ENCODE data around the gene DLG2. TPM values are rescaled to one million over a fixed set of nuclear protein-coding genes. Genes with fewer than 3 reads are reported as not detected.
"Not testable (repeated sequence)": the region's sequence is repeated elsewhere in the genome, so short reads cannot be mapped to it uniquely, and the experiment has no call there.

Gene DLG2
- polyA plus RNA-seq, 4 donors, result 6.8 to 14.7 (median 13.2) TPM

DNA sequence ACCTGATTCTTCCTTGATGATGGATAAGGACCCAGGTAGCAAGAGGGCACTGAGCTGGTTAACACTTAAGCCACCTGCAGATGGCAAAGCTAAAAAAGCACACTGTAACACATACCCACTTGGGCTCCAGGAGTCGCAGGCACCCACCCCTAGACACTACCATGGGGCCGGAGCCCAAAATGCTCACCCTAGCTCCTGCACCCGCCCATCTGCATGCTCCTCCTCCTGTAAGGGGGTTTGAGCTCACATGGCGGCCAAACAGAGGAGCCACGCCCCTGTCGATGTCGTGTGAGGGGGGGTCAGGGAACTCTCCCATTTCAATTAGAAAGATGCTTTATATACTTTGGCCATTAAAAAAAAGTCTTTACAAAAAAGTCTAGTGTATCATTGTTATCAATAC is 370.7 kb downstream of the DLG2 start:
- no peak for DNase-seq (ENCODE audit: low read depth in 4 of 4, low spot score in 3 of 4)

DNA sequence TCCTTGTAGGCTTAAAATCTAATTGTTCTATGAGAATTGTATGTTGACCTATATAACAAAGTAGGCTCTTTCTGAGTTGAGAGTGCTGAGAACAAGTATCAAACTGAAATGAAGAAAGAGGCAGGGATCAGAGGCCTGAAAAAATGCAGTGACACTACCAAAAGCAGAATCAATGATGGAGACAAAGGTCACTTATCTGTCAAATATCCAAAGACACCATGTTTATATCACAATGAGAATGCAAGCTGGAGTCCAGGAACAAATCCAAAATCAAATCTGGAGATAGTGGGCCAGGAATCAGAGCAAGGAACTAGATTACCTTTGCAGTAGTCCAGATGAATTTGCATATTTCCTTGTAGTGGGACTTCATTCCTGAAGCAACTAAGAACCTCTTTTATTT is 377.7 kb downstream of the DLG2 start:
- DNase-seq (ENCODE audit: low read depth in 4 of 4, low spot score in 3 of 4), result no peak

DNA sequence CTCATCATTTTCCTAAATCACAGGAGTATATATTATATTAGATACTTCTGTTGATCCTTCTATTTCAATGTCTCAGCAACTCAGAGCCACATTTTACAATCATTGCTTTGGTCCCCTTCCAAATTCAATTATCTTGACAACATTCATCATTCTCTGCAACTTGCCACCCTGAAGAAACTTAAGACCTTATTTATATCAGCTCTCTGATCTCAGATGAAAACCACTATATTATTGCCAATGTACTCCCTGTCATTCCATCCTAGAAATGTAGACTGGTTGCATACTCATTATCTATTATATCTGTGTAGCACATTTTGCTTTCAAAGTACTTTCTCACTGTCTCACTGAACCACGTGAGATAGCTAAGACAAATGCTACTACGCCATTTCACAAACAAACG is 379.3 kb downstream of the DLG2 start:
- no peak for DNase-seq (ENCODE audit: low read depth in 4 of 4, low spot score in 3 of 4)

DNA sequence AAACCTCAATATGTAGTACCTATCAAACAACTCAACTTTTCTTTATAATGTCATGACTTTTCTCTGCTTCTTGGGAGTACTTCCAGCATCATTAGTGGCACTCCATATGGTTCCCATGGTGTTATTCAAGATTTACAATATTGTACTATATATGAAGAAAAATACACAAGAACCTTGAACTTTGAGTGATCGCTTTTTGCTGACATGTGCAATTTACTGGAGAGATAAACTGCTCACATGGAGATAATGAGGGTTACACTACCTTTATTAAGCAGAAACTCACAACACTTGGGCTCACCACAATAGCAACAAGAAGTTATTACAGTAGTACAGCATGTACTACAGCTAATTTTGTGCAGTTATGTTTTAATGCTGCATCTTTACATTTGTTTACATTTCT is 388.2 kb downstream of the DLG2 start:
- no peak for DNase-seq (ENCODE audit: low read depth in 4 of 4, low spot score in 3 of 4)

DNA sequence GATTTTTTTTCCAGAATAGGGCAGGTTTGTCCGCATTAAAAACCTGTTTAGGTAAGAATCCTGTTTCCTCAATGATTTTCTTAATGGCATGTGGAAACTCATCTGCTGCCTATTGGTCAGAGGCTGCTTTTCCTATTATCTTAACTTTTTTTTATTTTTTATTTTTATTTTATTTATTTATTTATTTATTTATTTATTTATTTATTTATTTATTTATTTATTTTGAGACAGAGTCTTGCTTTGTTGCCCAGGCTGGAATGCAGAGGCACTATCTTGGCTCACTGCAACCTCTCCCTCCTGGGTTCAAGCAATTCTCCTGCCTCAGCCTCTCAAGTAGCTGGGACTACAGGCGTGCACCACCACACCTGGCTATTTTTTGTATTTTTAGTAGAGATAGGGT is 389.1 kb downstream of the DLG2 start:
- not testable (repeated sequence) for DNase-seq (ENCODE audit: low read depth in 4 of 4, low spot score in 3 of 4)

DNA sequence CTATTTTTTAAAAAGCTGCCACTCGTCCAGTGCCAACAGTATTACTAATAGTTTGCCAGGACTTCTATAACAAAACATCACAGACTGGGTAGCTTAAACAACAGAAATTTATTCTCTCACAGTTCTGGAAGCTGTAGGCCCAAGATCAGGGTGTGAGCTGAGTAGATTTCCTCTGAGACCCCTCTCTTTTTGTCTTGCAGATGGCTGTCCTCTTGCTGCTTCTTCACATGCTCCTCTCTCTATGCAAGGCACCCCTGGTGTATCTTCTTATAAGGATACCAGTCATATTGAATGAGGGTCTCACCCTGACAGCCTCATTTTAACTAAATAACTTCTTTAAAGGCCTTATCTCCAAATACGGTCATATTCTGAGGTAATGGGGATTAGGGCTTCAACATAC is 390.9 kb downstream of the DLG2 start:
- DNase-seq (ENCODE audit: low read depth in 4 of 4, low spot score in 3 of 4), result no peak

DNA sequence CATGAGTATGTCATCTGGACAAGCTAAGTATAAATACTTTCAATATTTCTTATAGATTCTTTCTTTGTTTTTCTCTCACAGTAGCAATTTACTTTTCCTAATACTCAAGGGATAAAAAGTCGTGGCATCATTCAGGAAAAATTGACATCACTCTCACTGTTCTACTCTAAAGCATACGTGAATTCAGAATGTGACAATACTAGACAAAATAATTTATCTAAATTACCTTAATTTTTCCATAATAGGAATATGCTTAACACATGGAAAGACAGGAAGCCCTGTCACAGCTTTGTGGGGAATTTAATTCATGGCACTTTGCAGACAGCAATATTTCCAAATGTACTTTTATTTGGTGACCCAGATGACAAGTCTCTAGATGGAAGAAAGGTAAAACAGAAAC is 394.6 kb downstream of the DLG2 start:
- DNase-seq (ENCODE audit: low read depth in 4 of 4, low spot score in 3 of 4), result no peak

DNA sequence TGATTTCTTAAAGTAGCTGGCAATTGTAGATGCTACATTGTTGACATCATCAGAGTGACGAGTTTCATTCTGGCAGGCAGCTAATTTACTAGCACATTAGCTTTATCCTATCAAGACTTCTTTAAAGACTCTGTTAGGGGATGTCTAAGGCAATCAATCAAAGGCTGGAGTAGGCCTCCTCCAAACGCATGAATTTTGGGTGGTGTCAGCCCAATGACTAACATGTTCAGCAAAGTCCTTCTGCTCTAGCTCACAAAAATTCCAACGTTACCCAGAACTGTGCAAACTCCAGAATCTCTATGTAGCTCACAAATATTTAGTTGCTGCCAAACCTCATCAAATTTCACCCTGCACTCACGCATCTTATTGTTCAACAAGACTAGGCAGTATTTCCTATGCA is 395.6 kb downstream of the DLG2 start:
- no peak for DNase-seq (ENCODE audit: low read depth in 4 of 4, low spot score in 3 of 4)

DNA sequence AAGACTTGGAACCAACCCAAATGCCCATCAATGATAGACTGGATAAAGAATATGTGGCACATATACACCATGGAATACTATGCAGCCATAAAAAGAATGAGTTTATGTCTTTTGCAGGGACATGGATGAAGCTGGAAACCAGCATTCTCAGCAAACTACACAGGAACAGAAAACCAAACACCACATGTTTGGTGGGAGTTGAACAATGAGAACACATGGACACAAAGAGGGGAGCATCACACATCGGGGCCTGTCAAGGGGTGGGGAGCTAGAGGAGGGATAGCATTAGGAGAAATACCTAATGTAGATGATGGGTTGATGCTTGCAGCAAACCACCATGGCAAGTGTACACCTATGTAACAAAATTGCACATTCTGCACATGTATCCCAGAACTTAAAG is 397.4 kb downstream of the DLG2 start:
- DNase-seq (ENCODE audit: low read depth in 4 of 4, low spot score in 3 of 4), result not testable (repeated sequence)

DNA sequence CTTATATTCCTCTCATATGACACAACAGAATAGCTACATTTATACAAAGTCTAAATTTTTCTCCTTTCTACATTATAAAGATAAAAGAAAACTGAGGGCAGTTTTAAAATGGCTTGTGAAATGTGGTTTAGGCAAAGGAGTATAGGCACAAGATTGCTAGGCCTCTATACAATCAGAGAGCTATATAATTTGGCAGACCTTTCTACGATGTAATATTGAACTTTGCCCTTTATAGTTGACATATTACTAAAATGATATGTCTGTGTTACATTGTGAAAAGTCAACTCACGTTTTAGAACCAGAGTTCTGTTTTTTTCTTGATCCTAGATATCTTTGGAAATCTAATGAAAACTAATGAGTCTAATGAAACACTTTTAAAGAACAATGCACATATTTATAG is 430.2 kb downstream of the DLG2 start:
- DNase-seq (ENCODE audit: low read depth in 4 of 4, low spot score in 3 of 4), result no peak

DNA sequence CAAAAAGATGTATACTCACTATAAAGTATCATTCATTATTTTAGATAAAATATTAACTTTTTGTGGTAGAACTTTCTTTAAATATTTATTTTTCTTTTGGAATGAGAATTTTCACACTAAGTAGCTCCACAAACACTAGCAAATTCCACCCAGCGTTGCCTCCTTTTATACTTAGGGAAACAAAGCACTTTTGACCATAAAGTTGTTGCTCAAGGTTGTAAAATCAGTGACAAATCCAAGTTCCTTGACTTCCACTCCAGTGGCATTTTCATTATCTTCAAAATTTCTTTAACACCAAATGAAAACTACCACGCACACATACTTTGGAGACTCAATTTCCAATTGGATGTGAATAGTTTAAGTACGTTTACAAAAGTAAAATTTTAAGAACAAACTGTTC is 431.2 kb downstream of the DLG2 start:
- no peak for DNase-seq (ENCODE audit: low read depth in 4 of 4, low spot score in 3 of 4)

DNA sequence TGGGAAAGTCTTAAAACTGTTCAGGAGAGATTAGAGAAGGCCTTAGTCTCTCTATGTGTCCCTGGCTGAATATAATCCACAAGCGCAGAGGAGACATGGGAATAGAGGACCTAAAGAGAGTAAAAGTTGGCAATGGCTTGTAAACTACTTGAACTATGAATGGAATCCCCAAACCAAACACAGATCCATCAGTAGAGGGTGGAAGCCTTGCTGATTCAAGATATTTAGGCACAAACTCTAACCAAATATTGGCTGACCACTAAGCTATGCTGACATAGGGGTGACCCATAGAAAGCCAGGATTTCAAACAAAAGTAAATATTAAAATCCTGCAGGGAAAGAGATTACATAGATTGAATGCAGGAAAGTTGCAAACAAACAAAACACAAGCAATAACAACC is 439.2 kb downstream of the DLG2 start:
- no peak for DNase-seq (ENCODE audit: low read depth in 4 of 4, low spot score in 3 of 4)

DNA sequence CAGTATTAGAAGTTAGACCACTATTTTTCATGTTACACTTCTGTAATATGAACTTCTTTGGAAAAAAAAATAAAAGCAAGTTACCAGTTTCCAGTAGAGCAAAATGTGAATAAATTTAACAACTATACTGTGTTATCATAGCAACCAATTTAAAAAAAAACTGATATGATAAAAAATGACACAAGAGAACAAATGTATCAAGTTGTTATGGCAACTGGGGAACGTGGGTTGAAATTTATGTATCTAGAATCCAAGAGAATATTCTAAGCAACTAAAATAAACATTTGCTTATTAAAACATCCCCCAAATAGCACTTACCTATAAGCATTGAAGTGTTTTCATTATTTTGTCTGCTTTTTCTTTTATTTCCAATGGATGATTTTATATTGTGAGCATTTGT is 442.4 kb downstream of the DLG2 start:
- DNase-seq (ENCODE audit: low read depth in 4 of 4, low spot score in 3 of 4), result no peak

DNA sequence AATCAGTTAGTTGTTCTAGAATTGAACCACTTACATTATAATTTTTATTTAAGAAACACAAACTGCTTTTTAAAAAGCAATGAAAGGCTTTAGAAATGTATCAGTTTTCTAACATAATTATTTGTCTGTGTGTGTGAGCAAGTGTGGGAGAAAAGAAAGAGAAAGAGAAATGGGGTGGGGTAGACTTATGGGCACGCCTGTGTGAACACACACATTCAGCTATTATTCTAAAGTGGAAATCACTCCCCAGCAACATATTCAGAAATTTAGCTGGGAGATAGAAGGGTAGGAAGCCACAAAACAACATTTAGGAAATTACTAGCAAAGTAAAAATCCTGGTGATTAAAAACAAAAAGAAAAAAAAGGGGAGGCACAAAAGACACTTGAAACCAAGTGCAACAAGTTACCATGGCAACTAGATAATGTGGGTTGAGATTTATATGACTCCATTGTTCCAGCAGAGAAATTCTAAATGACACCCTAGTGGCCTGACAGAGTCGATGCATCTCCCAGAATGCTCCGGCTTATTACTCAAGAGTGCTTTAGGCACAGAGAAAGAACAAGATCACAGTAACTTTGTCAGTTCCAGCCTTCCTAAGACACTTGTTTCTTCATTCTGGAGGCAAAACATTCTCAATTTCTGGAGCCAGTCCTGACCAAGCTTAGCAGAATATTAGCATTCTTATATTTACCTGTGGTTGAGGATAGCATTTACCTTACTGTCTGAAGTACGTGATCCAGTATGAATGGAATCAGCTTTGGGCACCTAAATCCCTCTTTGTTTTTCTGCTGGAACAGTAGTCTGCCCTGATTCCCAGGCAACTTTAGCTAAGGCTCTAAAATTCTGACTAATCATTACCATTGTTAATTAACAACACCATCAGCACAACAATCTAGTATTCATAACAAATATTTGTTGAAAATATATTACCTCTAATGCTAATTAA is 444.4 kb downstream of the DLG2 start:
- DNase-seq (ENCODE audit: low read depth in 4 of 4, low spot score in 3 of 4), result peak in 2 of 4 donors; percentile 7 to 10

DNA sequence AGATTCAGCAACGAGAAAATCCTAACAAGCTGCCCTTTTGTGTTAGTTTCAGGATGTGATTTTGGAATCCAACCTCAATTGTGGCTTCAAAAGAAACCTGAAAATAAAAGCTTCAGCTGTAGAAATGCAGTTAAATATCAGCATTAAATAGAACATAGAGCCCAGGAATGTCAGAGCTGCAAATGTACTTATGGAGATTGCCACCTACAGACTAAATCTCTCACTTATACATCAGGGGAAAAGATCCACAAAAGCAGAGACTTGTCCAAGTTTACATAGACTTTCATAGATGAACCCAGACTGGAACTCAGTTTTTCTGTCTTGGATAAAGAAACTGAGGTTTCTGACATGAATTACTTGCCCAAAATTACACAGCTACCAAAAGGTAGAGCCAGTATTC is 446.6 kb downstream of the DLG2 start:
- DNase-seq (ENCODE audit: low read depth in 4 of 4, low spot score in 3 of 4), result no peak

DNA sequence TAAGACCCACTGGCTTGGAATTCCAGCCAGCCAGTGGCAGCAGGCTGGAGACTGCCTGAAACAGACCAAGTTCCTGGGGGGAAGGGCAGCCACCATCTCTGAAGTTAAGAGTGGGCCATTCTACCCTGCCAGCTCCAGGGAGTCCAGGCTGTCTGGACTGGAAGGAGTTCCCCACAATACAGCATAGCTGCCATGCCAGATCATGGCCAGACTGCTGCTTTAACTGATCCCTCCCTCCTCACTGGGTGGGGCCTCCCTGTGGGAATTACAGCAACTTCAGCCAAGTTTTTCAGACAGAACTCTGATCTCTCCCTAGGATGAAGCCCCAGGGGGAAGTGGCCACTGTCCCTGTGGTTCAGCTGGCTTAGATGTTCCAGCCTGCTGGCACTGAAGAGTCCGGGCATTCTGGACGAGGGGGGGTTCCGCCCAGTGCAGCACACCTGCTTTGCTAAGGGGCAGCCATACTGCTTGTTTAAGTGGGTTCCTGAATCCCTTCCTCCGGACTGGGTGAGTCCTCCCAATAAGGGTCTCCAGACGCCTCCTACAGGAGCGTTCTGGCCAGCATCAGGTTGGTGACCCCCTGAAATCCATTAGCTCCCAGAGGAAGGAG is 455.4 kb downstream of the DLG2 start:
- no peak for DNase-seq (ENCODE audit: low read depth in 4 of 4, low spot score in 3 of 4)

DNA sequence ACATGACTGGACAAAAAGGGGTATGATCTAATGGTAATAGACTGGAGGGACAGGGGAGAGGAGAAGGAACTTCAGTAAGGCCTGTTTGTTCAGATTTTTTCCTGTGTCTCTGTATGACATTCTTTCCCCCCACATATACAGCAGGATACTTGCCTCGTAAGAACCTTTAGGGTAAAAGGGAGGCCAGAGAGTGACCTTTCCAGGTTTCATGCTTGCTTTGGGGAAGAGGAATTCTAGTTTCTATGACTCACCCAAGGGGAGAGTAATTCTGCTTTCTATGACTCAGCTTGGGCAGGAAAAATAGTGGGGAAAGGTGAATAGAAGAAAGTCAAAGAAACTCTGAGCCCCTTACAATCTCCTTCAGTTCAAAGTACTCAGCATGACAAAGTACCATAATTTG is 457.0 kb downstream of the DLG2 start:
- no peak for DNase-seq (ENCODE audit: low read depth in 4 of 4, low spot score in 3 of 4)

DNA sequence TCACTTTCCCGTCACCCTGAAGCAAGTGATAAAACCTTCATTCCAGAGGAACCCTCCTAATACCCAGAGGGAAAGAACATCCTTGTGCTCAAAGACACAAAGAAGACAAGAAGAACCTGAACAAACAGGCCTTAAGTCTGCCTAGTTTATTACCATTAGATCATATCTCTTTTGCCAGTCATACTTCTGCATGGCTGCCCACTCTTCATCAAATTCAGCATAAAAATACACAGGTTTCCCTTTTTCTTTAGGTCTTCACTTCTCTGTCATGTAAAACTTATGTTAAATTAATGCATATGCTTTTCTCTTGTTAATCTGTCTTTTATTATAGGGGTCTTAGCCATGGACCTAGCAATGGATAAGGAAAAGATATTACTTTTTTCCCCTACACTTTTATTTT is 459.7 kb downstream of the DLG2 start:
- DNase-seq (ENCODE audit: low read depth in 4 of 4, low spot score in 3 of 4), result no peak

DNA sequence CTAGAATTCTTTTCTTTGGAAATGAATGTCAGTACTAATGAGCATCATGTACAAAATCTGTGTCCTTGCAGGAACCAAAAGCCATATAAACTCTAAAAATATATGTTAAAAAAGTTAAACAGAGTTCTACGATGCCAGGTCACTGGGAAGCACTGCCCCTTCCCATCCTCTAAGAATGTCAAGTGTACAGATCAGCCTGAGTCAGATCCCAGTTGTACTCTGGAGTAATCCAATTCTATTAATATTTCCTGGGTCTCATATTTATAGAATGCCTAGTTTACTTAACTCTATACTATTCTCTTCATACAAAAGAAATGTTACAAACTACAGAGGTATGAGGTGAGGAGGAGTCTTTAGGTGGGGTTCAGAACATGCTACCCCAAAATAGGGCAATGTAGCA is 460.1 kb downstream of the DLG2 start:
- no peak for DNase-seq (ENCODE audit: low read depth in 4 of 4, low spot score in 3 of 4)

DNA sequence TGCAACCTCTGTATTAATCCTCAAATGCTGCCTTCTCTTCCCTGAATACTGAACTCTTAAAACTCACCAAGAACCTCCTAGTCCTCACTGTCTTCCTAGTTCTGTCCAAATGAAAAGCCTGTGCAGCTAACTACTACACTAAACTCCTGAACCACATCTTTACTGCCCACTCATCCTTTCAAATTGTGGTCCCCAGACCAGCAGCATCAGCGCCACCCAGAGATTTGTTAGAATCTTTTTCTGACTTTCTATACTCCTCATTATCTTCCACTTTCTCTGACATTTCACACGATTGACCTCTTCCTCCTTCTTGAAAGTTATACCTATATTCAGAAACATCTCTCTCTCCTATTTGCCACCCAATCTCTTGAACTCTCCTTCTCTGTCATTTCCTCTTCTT is 461.3 kb downstream of the DLG2 start:
- DNase-seq (ENCODE audit: low read depth in 4 of 4, low spot score in 3 of 4), result no peak

DNA sequence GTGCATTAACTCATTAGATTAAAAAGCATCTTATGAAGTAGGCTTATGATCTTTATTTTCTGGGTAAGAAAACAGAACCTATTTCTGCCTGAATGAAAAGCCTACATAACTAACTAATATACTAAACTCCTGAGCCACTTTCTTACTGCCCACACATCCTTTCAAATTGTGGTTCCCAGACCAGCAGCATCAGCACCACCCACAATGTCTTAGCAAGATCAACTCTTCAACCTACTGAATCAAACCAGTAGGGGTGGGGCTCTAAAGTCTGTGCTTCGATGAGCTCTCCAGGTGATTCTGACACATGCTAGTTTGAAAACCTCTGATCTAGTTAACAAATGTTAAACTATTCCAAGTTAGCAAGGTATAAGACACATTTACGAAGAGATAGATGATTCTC is 462.4 kb downstream of the DLG2 start:
- DNase-seq (ENCODE audit: low read depth in 4 of 4, low spot score in 3 of 4), result no peak

DNA sequence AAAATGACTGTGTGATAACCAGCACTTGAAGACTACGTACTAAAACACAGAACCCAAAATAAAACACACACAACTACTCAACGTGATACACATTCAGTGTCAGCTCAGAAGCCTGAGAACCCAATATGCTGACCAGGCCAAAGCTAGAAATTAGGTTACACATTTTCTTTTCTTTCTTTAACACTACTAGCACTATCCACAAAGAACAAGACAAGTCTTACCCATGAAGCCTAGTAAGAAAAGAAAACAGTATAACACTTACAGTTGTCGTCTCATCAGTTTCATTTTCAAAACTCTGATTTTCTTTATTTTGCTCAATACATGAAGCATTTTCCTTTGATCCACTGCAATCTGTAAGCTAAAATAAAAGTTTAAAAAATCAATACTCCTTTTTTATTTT is 472.9 kb downstream of the DLG2 start:
- no peak for DNase-seq (ENCODE audit: low read depth in 4 of 4, low spot score in 3 of 4)
